NT2/D1 (cell line): ENCODE results near the gene USP49.

Source experiments
- DNase-seq: peaks from one replicate; pipeline ENCODE4 v3.0.0-alpha.2; 2011; ENCODE audit warnings: low read depth, low spot score
- H3K27me3 ChIP-seq: 2 replicates; pipeline ENCODE4 v1.6.0; 2011; ENCODE audit warnings: mild to moderate bottlenecking; ENCODE audit not compliant: insufficient read length, insufficient read depth
- H3K36me3 ChIP-seq: 2 replicates; pipeline ENCODE4 v1.6.1; 2011; ENCODE audit warnings: mild to moderate bottlenecking, low read length, mixed read lengths; ENCODE audit not compliant: insufficient read depth, insufficient read length
- H3K4me1 ChIP-seq: 2 replicates; pipeline ENCODE4 v1.5.1; 2011; ENCODE audit not compliant: insufficient read depth, insufficient read length
- H3K4me3 ChIP-seq: 2 replicates; pipeline ENCODE4 v1.5.1; 2011; ENCODE audit warnings: low read depth; ENCODE audit not compliant: insufficient read length
- H3K9ac ChIP-seq: 2 replicates; pipeline ENCODE4 v1.6.0; 2011; ENCODE audit warnings: low read depth; ENCODE audit not compliant: insufficient read length
- H3K9me3 ChIP-seq: 2 replicates; pipeline ENCODE4 v1.5.1; 2011; ENCODE audit warnings: mild to moderate bottlenecking, low read length; ENCODE audit not compliant: insufficient read depth
- SUZ12 ChIP-seq: IDR thresholded peaks from 2 replicates; pipeline ENCODE4 v1.6.1; 2011; ENCODE audit not compliant: insufficient read length, insufficient read depth; ENCODE audit errors: extremely low read depth
- YY1 ChIP-seq: IDR thresholded peaks from 2 replicates; pipeline ENCODE4 v1.6.1; 2011; ENCODE audit not compliant: insufficient read length, insufficient read depth
- ZNF274 ChIP-seq: IDR thresholded peaks from 2 replicates; pipeline ENCODE4 v1.6.1; 2011; ENCODE audit warnings: mild to moderate bottlenecking, low read depth, low read length

USP49 gene

DNA sequence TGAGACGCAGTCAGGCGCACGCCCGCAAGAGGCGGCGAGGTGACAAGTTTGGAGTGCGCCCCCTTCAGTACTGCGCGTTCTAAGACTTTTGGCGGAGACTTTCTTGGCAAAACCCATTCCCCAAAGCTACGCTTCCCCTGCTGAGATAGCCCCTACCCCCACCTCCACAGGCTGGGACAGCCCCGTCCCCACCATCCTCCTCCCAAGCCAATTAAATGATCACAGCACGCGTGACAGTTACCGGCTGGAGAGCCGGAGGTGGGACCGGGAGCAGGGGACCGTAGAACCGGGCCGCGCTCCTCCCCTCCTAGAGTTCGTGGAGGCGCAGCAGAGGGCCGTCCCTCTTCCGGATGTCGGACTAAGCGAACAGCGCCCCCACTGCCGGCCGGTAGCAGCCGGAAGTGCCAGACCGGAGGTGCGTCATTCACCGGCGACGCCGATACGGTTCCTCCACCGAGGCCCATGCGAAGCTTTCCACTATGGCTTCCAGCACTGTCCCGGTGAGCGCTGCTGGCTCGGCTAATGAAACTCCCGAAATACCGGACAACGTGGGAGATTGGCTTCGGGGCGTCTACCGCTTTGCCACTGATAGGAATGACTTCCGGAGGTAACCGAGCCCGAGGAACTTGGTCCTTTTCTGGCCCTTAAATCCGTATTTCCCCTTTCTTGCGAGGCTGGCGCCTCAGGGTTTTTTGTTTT is 107.8 kb downstream of the USP49 start, which contains the start of gene TOMM6:
Gene TOMM6, plus strand, starts transcription at position 476 of the 699 bp plus-strand sequence. Its CDS starts 4 bp downstream, at position 480.
- DNase-seq = peak; percentile 87
- peak within 1 kb of the TSS; percentile 96 for H3K4me3 ChIP-seq
- H3K9me3 ChIP-seq = peaks cover 19% of the 10 kb centered on the region; the same call in 1 of the 2 replicates
- H3K36me3 ChIP-seq = peaks cover 37% of the 10 kb centered on the region
- H3K4me1 ChIP-seq = no peaks in the 10 kb centered on the region
- peak within 1 kb of the TSS; percentile 88 for H3K9ac ChIP-seq
- peaks cover 10% of the 10 kb centered on the region for H3K27me3 ChIP-seq
- TF ChIP-seq ZNF274 (no peak), YY1 (peak; percentile 72)

DNA sequence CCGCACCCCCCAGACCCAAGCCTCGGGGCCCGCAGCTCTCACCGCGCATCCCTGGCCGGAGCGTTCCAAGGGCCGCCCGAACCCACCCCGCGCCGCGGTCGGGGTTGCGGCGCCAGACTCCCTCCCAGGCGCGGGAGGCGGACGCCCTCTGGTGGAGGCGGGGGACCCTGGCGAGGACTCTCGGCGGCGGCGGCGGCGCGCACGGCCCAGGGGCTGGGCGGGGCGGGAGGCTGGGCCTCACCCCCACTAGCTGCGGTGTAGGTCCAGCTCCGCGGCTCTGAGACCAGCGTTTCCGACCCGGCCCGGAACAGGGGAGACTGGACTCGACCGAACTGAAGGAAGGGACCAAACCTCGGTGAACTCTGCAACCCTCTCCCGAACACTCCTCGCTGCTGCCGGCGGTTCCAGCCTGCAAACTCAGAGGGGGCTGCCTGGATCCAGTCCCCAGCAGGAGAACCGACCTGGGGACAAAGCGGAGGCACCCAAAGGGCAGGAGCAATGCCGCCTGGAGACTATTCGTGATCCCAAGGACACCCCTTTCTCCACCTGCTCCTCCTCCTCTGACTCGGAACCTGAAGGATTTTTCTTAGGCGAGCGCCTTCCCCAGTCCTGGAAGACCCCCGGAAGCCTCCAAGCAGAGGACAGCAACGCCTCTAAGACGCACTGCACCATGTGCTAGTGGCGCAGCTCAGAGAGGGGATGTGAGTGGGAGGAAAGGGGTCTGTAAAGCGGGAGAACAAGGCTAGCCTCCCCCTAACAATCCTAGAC is 108.5 kb downstream of the USP49 start:
- TF ChIP-seq YY1 (no peak), SUZ12 (no peak), ZNF274 (no peak)
- peak overlapping the region; percentile 96 for H3K4me3 ChIP-seq
- DNase-seq = peak; percentile 43

DNA sequence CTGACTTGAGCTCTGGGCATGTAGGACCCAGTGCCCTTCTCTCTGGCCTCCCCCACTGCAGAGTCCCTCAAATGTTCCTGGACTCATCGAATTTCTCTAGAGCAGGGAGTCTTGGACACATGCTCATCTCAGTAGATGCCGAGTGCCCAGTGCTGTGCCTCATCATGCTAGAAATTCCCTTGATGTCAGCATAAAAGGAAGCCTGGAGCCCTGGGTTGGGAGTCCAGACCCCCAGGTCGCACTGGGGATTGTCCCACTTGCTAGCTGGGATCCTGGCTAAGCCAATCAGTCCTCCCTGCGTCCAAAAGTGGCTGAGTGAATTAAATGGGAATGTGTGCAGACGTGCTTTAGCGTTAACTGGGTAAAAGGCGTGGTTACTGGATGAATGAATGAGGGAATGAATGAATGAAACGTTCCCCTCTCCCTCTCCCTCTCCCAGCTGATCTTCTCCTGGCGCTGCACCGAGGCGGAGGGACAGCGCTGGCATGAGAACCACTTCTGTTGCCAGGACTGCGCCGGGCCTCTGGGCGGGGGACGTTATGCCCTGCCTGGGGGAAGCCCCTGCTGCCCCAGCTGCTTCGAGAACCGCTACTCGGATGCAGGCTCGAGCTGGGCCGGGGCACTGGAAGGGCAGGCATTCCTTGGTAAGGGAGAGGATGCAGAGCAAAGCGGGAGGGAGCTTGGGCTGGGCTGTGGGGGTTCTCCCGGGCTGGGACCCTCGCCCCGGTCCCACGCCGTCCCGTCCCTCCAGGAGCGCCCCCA is 109.3 kb downstream of the USP49 start:
- peaks cover 20% of the 10 kb centered on the region for H3K27me3 ChIP-seq
- peaks cover 22% of the 10 kb centered on the region for H3K36me3 ChIP-seq
- no peak for DNase-seq
- peak overlapping the region; percentile 88 for H3K9ac ChIP-seq
- H3K4me1 ChIP-seq = no peaks in the 10 kb centered on the region
- TF ChIP-seq ZNF274 (no peak), YY1 (no peak), SUZ12 (no peak)
- H3K9me3 ChIP-seq = peaks cover 19% of the 10 kb centered on the region; the same call in 1 of the 2 replicates
- peak overlapping the region; percentile 96 for H3K4me3 ChIP-seq

More for the DNA sequence above, 108.5 kb downstream of the USP49 start:
- peaks cover 13% of the 10 kb centered on the region for H3K27me3 ChIP-seq
- peaks cover 30% of the 10 kb centered on the region for H3K36me3 ChIP-seq
- H3K4me1 ChIP-seq = no peaks in the 10 kb centered on the region
- peaks cover 19% of the 10 kb centered on the region; the same call in 1 of the 2 replicates for H3K9me3 ChIP-seq
- H3K9ac ChIP-seq = peak overlapping the region; percentile 88

DNA sequence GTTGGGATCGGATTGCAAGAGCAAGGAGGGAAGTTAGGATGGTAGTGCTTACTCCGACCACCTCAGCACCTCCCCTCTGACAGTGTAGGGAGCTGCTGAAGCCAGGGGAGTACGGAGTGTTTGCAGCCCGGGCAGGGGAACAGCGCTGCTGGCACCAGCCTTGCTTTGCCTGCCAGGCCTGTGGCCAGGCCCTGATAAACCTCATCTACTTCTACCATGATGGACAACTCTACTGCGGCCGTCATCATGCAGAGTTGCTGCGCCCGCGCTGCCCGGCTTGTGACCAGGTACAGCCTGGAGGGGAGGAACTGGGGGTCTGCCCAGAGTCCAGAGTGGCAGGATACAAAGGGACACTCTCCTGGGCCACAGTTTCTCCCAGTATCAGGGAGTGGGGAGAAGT is 109.9 kb downstream of the USP49 start:
- Histone ChIP-seq H3K27me3 (peaks cover 24% of the 10 kb centered on the region), H3K9ac (no peak overlapping the region)

DNA sequence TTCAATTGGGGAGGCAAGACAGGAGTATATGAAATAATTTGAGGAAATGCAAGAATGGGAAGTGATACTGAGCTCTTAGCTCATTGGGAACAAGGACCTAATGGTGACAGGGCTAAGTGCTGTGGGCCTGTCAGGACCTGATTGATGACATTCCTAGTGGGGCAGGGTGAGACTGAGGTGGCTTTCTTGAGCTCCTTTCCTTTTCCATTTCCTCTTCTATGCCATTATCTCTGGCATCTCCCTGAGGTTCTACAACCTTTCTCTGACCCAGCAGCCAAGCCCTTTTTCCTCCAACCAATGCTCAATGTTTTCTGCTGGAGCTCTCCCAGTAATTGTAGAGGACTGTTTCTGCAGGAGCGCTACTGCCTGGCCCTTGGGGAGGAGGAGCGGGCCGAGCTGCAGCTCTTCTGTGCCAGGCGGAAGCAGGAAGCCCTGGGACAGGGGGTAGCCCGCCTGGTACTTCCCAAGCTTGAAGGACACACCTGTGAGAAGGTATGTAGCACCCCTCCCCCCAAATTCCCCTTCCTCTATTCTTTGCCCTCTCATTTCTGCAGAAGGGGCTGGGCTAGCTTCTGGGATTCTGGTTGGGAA is 110.5 kb downstream of the USP49 start:
- Histone ChIP-seq H3K9me3 (peaks cover 19% of the 10 kb centered on the region; the same call in 1 of the 2 replicates), H3K27me3 (peaks cover 24% of the 10 kb centered on the region)
- no peak for DNase-seq

More for the DNA sequence above, 109.9 kb downstream of the USP49 start:
- no peak for TF ChIP-seq ZNF274
- no peak for TF ChIP-seq YY1
- no peak for TF ChIP-seq SUZ12
- Histone ChIP-seq H3K9me3 (peaks cover 19% of the 10 kb centered on the region; the same call in 1 of the 2 replicates), H3K4me3 (no peak overlapping the region), H3K36me3 (peaks cover 16% of the 10 kb centered on the region), H3K4me1 (no peaks in the 10 kb centered on the region)
- DNase-seq = no peak

DNA sequence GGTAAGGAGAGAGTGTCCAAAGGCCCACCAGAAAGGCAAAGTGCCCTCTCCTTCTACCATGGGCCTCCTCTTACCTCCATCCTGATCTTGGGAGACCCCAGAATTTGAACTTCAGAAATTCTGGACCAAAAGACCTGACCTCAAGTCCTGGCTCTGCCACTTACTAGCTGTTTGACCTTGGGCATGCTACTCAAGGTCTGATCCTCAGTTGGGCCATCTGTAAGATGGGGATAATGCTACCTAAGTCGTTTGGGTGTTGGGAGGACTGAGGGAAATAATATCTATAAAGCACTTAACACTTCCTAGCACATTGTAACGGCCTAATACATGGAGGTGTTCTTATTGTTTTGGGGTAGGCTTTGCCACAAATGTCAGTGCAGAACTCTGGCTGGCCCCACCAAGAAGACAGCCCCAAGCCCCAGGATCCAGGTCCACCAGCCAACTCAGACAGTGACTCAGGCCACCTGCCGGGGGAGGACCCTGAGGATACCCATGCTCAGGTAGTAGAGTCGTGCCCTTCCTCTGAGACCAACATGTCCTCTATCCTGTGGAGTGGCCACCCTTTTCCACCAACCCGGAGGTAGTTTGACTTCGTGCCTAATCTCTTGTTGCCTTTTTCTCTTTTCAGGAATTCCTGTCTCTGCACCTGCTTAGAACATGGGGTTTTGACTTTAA is 111.9 kb downstream of the USP49 start:
- TF ChIP-seq SUZ12 (no peak), ZNF274 (no peak), YY1 (no peak)
- Histone ChIP-seq H3K9ac (no peak overlapping the region), H3K27me3 (peaks cover 24% of the 10 kb centered on the region), H3K9me3 (peaks cover 14% of the 10 kb centered on the region; the same call in 1 of the 2 replicates), H3K36me3 (no peaks in the 10 kb centered on the region), H3K4me1 (no peaks in the 10 kb centered on the region), H3K4me3 (no peak overlapping the region)
- DNase-seq = no peak

More for the DNA sequence above, 110.5 kb downstream of the USP49 start:
- no peak for TF ChIP-seq SUZ12
- no peak for TF ChIP-seq YY1
- TF ChIP-seq ZNF274 = no peak
- H3K9ac ChIP-seq = no peak overlapping the region
- H3K4me3 ChIP-seq = no peak overlapping the region
- peaks cover 11% of the 10 kb centered on the region for H3K36me3 ChIP-seq
- H3K4me1 ChIP-seq = no peaks in the 10 kb centered on the region
